Adrenal gland (tissue), 5 donors: ENCODE results near the gene MAD2L1BP.
"Not testable (repeated sequence)": the region's sequence is repeated elsewhere in the genome, so short reads cannot be mapped to it uniquely, and the experiment has no call there.

Experiments used
- POLR2A ChIP-seq, 2 donors: fragments of 450-650 bp; IDR thresholded peaks; one replicate each; pipeline ENCODE4 v1.6.1; 2017; ENCODE audit warnings: antibody characterized with exemption in 2 of 2, mild to moderate bottlenecking in 2 of 2, moderate library complexity in 1 of 2
- TF ChIP-seq, protein P1 (sequence below), 6 experiments: fragments of 450-650 bp in 4 of 6; fragments of 200-600 bp in 2 of 6; sonication (generic) in 1 of 6; IDR thresholded peaks; 1 replicate in 5 of 6; 2 replicates in 1 of 6; pipeline versions ENCODE4 v1.5.1 to v1.8.0; 2016 to 2021; ENCODE audit warnings: antibody characterized with exemption in 6 of 6, mild to moderate bottlenecking in 2 of 6, moderate library complexity in 1 of 6
- donor health status: DM: no; HTN: no; CAD: no.

DNA sequence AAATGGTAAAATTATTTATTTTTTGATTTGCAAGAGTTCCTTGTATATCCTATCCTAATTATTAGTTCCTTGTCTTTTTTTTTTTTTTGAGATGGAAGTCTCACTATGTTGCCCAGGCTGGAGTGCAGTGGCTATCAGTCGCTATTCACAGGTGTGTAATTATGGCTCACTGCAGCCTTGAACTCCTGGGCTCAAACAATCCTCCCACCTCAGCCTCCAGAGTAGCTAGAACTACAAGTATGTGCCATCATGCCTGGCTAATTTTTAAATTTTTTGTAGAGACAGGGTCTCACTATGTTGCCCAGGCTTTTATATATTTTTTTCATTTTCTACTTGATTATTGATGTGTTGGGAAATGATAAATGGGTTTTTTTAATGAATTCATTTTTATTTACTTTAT lies 46.1 kb upstream of the MAD2L1BP start:
- TF ChIP-seq, protein P1, sequence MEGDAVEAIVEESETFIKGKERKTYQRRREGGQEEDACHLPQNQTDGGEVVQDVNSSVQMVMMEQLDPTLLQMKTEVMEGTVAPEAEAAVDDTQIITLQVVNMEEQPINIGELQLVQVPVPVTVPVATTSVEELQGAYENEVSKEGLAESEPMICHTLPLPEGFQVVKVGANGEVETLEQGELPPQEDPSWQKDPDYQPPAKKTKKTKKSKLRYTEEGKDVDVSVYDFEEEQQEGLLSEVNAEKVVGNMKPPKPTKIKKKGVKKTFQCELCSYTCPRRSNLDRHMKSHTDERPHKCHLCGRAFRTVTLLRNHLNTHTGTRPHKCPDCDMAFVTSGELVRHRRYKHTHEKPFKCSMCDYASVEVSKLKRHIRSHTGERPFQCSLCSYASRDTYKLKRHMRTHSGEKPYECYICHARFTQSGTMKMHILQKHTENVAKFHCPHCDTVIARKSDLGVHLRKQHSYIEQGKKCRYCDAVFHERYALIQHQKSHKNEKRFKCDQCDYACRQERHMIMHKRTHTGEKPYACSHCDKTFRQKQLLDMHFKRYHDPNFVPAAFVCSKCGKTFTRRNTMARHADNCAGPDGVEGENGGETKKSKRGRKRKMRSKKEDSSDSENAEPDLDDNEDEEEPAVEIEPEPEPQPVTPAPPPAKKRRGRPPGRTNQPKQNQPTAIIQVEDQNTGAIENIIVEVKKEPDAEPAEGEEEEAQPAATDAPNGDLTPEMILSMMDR (IDR thresholded peaks at IDR 0.05), result not testable (repeated sequence)
- TF ChIP-seq POLR2A (IDR thresholded peaks at IDR 0.05), result not testable (repeated sequence)
